DOHH2 (cell line): Measurements from ENCODE around the gene FOXA3.

Source experiments
- CTCF ChIP-seq: fragments of 200-600 bp; sonication (generic); IDR thresholded peaks from one replicate; pipeline ENCODE4 v1.5.1; 2014; ENCODE audit warnings: antibody characterized with exemption, mild to moderate bottlenecking, low read depth, low read length; ENCODE audit not compliant: poor library complexity, severe bottlenecking
- EZH2phosphoT487 ChIP-seq: fragments of 200-600 bp; sonication (generic); IDR thresholded peaks from 2 replicates; pipeline ENCODE4 v1.6.1; 2017; ENCODE audit warnings: borderline replicate concordance, mild to moderate bottlenecking, antibody characterized with exemption, low read length, moderate library complexity, mixed read lengths

DNA sequence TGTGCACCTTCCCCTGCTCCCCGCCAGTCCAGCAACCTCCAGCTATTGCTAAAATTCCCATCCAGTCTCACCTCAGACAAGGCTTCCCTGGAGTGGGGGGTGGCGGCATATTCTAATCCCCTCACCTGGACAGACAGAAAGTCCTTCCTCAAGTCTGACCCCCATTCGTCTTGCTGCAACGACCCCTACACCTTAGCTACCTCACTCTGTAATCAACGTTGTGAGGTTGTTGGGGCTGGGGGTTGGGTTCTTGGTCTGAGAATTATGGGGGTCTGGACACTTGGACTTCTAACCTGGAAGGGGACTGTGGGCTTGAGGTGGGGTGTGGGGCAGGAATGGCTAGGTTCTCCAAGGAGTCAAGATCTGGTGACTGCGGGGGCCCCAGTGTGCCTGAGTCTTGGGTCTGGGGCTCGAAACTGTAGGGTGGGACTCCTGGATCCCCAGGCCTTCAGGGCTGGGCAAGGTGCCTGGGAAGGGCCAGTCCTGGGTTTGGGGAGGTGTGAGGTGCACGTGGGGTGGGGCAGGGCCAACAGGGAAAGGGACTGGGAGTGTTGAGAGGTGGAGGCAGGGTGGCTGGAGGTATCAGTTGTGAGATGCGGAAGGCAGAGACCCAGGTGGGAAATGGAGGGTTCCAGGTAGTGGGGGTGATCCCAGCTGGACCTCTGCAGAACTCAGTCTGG, 1.3 kb downstream of the FOXA3 start:
- TF ChIP-seq CTCF, result no peak
- TF ChIP-seq EZH2phosphoT487, result no peak
